Sigmoid colon (tissue), 4 donors: ENCODE data around the gene UGP2.
A peak's percentile ranks its signal among the peaks of the same experiment; 100 is the strongest.

Source experiments
- POLR2A ChIP-seq, 2 donors: fragments of 450-650 bp; IDR thresholded peaks; one replicate each; pipeline ENCODE4 v1.6.1; 2016; ENCODE audit warnings: antibody characterized with exemption in 2 of 2, mild to moderate bottlenecking in 2 of 2, moderate library complexity in 2 of 2
- POLR2AphosphoS5 ChIP-seq, 4 donors: sonication (generic); formaldehyde crosslinking; IDR thresholded peaks; one replicate each; pipeline ENCODE4 v1.6.1; 2017; ENCODE audit warnings: antibody characterized with exemption in 4 of 4
- TF ChIP-seq, protein P1 (sequence below), 4 experiments: fragments of 450-650 bp in 3 of 4; fragments of 200-600 bp in 1 of 4; IDR thresholded peaks; one replicate each; pipeline ENCODE4 v1.5.1; 2016 to 2019; ENCODE audit warnings: antibody characterized with exemption in 4 of 4, mild to moderate bottlenecking in 3 of 4, moderate library complexity in 2 of 4

- TF ChIP-seq, protein P1, sequence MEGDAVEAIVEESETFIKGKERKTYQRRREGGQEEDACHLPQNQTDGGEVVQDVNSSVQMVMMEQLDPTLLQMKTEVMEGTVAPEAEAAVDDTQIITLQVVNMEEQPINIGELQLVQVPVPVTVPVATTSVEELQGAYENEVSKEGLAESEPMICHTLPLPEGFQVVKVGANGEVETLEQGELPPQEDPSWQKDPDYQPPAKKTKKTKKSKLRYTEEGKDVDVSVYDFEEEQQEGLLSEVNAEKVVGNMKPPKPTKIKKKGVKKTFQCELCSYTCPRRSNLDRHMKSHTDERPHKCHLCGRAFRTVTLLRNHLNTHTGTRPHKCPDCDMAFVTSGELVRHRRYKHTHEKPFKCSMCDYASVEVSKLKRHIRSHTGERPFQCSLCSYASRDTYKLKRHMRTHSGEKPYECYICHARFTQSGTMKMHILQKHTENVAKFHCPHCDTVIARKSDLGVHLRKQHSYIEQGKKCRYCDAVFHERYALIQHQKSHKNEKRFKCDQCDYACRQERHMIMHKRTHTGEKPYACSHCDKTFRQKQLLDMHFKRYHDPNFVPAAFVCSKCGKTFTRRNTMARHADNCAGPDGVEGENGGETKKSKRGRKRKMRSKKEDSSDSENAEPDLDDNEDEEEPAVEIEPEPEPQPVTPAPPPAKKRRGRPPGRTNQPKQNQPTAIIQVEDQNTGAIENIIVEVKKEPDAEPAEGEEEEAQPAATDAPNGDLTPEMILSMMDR (IDR thresholded peaks at IDR 0.05), result no peak
- peak; percentile 56 to 67 for TF ChIP-seq POLR2A (IDR thresholded peaks at IDR 0.05)
- peak; percentile 67 to 90 (median 87) for TF ChIP-seq POLR2AphosphoS5 (IDR thresholded peaks at IDR 0.05)
Observed at GRCh38 chr2:63841254-63842022, at the start of gene UGP2.
